GM12878 (cell line): Measurements from ENCODE around the gene SETBP1.

ENCODE experiments used
- CBX3 ChIP-seq: fragments of 200-600 bp; sonication (generic); IDR thresholded peaks from 2 replicates; pipeline ENCODE4 v1.6.1; 2016; ENCODE audit warnings: low read depth, borderline replicate concordance
- NFYA ChIP-seq: IDR thresholded peaks from 2 replicates; pipeline ENCODE4 v1.6.1; 2011; ENCODE audit warnings: low read depth, mild to moderate bottlenecking, low read length, improper control_type of control experiment, borderline replicate concordance
- SREBF2 ChIP-seq: IDR thresholded peaks from 2 replicates; pipeline ENCODE4 v1.6.1; 2012; ENCODE audit warnings: mild to moderate bottlenecking, low read length
- SUZ12 ChIP-seq: fragments of 200-600 bp; sonication (generic); IDR thresholded peaks from one replicate; pipeline ENCODE4 v1.6.1; 2018; ENCODE audit warnings: antibody characterized with exemption, mild to moderate bottlenecking; ENCODE audit not compliant: unreplicated experiment
- TARDBP ChIP-seq: IDR thresholded peaks from 2 replicates; pipeline ENCODE4 v1.6.1; 2016; ENCODE audit warnings: borderline replicate concordance
- TF ChIP-seq, protein P1 (sequence below), 3 experiments: IDR thresholded peaks in 2 of 3; conservative IDR thresholded peaks in 1 of 3; 2 replicates each; pipeline ENCODE4 v1.5.1; 2011; ENCODE audit warnings: low read depth in 3 of 3, low read length in 3 of 3, mild to moderate bottlenecking in 3 of 3, control low read depth in 2 of 3, moderate library complexity in 2 of 3, inconsistent platforms in 1 of 3, mixed read lengths in 1 of 3; ENCODE audit not compliant: control insufficient read depth in 2 of 3, insufficient read depth in 1 of 3; ENCODE audit errors: extremely low read depth in 1 of 3

DNA sequence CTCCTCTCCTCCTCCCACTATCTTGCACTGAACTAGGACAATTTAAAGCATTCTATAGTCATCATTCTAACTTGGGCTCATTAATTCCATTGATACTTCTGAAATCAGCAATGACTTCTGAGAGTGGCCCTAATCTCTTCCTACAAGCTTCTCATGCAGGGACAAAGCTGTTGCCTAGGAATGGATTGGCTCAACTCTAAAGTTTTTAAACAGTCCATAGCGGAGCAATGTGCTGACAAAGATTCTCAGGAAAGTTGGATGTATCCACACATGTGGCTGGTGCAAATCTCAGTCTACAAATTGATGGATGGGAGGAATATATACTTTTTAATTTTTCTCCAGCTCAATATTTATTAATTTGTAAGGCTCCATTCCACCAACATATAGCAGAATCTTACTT is 388.9 kb downstream of the SETBP1 start:
- TF ChIP-seq TARDBP (no peak), CBX3 (no peak), SREBF2 (no peak), SUZ12 (no peak), NFYA (no peak)
- TF ChIP-seq, protein P1, sequence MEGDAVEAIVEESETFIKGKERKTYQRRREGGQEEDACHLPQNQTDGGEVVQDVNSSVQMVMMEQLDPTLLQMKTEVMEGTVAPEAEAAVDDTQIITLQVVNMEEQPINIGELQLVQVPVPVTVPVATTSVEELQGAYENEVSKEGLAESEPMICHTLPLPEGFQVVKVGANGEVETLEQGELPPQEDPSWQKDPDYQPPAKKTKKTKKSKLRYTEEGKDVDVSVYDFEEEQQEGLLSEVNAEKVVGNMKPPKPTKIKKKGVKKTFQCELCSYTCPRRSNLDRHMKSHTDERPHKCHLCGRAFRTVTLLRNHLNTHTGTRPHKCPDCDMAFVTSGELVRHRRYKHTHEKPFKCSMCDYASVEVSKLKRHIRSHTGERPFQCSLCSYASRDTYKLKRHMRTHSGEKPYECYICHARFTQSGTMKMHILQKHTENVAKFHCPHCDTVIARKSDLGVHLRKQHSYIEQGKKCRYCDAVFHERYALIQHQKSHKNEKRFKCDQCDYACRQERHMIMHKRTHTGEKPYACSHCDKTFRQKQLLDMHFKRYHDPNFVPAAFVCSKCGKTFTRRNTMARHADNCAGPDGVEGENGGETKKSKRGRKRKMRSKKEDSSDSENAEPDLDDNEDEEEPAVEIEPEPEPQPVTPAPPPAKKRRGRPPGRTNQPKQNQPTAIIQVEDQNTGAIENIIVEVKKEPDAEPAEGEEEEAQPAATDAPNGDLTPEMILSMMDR (IDR thresholded peaks at IDR 0.05 in 2 of 3, conservative IDR thresholded peaks at IDR 0.05 in 1 of 3; ENCODE audit: control insufficient read depth in 2 of 3, extremely low read depth in 1 of 3, insufficient read depth in 1 of 3, low read depth in 3 of 3, low read length in 3 of 3) = no peak
